ENCODE measurements around the gene SF3B2. TPM values are rescaled to one million over a fixed set of nuclear protein-coding genes. Genes with fewer than 3 reads are reported as not detected.

The SF3B2 gene
- total RNA-seq, 1 experiment from 2014 or later, result 300 TPM

DNA sequence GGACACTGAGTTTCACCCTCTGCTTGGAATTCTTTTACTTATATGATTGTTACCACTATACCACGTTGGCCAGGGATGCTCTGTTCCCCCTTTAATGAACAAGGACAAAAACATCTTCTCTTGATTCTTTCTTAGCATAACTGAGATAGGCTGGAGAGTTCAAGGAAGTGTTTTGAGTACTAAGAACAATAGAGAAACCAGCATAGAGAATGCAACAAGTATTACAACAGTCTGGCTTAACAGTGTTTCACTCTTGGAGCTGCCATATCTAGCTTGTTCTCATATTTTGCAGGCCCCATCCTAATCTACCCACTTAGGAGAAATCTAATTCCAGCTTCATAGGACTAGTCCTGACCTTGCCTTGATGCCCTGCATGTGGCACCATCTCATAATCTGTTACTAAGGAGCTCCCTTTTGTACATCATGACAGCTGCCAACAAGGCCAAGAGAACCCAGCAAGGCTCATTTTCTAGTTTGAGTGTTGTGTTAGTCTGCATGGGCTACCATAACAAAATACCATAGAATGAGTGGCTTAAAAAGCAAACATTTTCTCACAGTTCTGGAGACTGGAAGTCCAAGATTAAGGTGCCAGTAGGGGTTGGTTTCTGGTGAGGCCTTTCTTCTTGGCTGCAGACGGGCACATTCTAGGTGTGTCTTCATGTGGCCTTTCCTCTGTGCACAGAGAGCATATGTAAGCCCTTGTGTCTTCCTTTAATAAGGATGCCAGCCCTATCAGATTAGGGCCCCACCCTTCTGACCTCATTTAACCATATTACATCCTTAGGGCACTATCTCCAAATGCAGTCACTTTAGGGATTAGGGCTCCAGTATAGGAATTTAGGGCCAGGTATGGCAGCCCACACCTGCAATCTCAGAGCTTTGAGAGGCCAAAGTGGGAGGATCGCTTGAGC, 55.7 kb downstream of the SF3B2 start:
- H3K9ac ChIP-seq (ENCODE audit: low read length), result no peak overlapping the region
- no peaks in the 10 kb centered on the region for H3K27me3 ChIP-seq (ENCODE audit: insufficient read depth, low read length)
- H4K20me1 ChIP-seq (ENCODE audit: insufficient read depth), result no peaks in the 10 kb centered on the region
- no peak for TF ChIP-seq EZH2phosphoT487 (IDR thresholded peaks at IDR 0.05; ENCODE audit: borderline replicate concordance)
- TF ChIP-seq EZH2 (IDR thresholded peaks at IDR 0.05), result no peak
- no peak for TF ChIP-seq POLR2A (IDR thresholded peaks at IDR 0.05; ENCODE audit: borderline replicate concordance, extremely low read depth, insufficient read depth, insufficient read length)
- no peak for TF ChIP-seq CEBPB (IDR thresholded peaks at IDR 0.05; ENCODE audit: low read depth)
- TF ChIP-seq, protein P1, sequence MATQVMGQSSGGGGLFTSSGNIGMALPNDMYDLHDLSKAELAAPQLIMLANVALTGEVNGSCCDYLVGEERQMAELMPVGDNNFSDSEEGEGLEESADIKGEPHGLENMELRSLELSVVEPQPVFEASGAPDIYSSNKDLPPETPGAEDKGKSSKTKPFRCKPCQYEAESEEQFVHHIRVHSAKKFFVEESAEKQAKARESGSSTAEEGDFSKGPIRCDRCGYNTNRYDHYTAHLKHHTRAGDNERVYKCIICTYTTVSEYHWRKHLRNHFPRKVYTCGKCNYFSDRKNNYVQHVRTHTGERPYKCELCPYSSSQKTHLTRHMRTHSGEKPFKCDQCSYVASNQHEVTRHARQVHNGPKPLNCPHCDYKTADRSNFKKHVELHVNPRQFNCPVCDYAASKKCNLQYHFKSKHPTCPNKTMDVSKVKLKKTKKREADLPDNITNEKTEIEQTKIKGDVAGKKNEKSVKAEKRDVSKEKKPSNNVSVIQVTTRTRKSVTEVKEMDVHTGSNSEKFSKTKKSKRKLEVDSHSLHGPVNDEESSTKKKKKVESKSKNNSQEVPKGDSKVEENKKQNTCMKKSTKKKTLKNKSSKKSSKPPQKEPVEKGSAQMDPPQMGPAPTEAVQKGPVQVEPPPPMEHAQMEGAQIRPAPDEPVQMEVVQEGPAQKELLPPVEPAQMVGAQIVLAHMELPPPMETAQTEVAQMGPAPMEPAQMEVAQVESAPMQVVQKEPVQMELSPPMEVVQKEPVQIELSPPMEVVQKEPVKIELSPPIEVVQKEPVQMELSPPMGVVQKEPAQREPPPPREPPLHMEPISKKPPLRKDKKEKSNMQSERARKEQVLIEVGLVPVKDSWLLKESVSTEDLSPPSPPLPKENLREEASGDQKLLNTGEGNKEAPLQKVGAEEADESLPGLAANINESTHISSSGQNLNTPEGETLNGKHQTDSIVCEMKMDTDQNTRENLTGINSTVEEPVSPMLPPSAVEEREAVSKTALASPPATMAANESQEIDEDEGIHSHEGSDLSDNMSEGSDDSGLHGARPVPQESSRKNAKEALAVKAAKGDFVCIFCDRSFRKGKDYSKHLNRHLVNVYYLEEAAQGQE (IDR thresholded peaks at IDR 0.05; ENCODE audit: low read depth), result no peak
- no peak for TF ChIP-seq YY1 (IDR thresholded peaks at IDR 0.05; ENCODE audit: extremely low read depth, insufficient replicate concordance, low read depth, low read length)
- no peak for TF ChIP-seq SP1 (IDR thresholded peaks at IDR 0.05; ENCODE audit: low read depth)
- no peak for TF ChIP-seq SRF (IDR thresholded peaks at IDR 0.05; ENCODE audit: low read depth)
- no peak for TF ChIP-seq RAD21 (IDR thresholded peaks at IDR 0.05; ENCODE audit: low read depth)
- no peak for TF ChIP-seq TCF7L2 (IDR thresholded peaks at IDR 0.05; ENCODE audit: borderline replicate concordance, extremely low read depth, insufficient read depth, insufficient read length)
- no peak for TF ChIP-seq POLR2AphosphoS5 (IDR thresholded peaks at IDR 0.05; ENCODE audit: low read depth, low read length)
- TF ChIP-seq EGR1 (IDR thresholded peaks at IDR 0.05; ENCODE audit: low read depth), result no peak
- TF ChIP-seq JUND (IDR thresholded peaks at IDR 0.05), result no peak
- TF ChIP-seq ELF1 (IDR thresholded peaks at IDR 0.05; ENCODE audit: borderline replicate concordance, low read depth), result no peak
- no peak for TF ChIP-seq ZNF274 (IDR thresholded peaks at IDR 0.05; ENCODE audit: low read depth, low read length)
- TF ChIP-seq, protein P2, sequence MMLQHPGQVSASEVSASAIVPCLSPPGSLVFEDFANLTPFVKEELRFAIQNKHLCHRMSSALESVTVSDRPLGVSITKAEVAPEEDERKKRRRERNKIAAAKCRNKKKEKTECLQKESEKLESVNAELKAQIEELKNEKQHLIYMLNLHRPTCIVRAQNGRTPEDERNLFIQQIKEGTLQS (IDR thresholded peaks at IDR 0.05), result no peak
- TF ChIP-seq, protein P3, sequence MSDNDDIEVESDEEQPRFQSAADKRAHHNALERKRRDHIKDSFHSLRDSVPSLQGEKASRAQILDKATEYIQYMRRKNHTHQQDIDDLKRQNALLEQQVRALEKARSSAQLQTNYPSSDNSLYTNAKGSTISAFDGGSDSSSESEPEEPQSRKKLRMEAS (IDR thresholded peaks at IDR 0.05), result no peak
- TF ChIP-seq CBX3 (IDR thresholded peaks at IDR 0.05; ENCODE audit: low read depth), result no peak
- TF ChIP-seq SIN3A (IDR thresholded peaks at IDR 0.05; ENCODE audit: low read depth), result no peak
- no peaks in the 10 kb centered on the region for H3K36me3 ChIP-seq (ENCODE audit: control insufficient read depth in 1 of 2, insufficient read depth in 2 of 2, low read length in 2 of 2)
- peaks cover 18 to 39% of the 10 kb centered on the region in 2 experiments for H3K4me1 ChIP-seq (ENCODE audit: control insufficient read depth in 1 of 2, insufficient read depth in 2 of 2, low read length in 2 of 2)
- POLR2A ChIA-PET, result no interaction called here
- intact Hi-C loops (cut with micrococcal nuclease), result no loop called here
- no peaks in the 10 kb centered on the region for H3K9me3 ChIP-seq (ENCODE audit: control insufficient read depth in 1 of 2, insufficient read depth in 1 of 2, low read depth in 1 of 2, low read length in 2 of 2)
- H3K4me3 ChIP-seq (replicated peaks in 1 of 2; ENCODE audit: low read depth in 1 of 2, low read length in 2 of 2), result no peak overlapping the region
- DNase-seq (ENCODE audit: low read depth, low spot score), result no peak
- 0 out of 2 replicates have a peak, but pooled peaks cover 3% of the 10 kb centered on the region for H3K79me2 ChIP-seq (ENCODE audit: insufficient read depth, low read length)
- RAD21 ChIA-PET (ENCODE audit: low non-redundant PET in 1 of 2, low total read pairs in 2 of 2, uncharacterized antibody in 2 of 2, unreplicated experiment in 2 of 2), result no interaction called here
- ATAC-seq, result no peak
- H3K4me2 ChIP-seq (ENCODE audit: low read length), result 0 out of 2 replicates have a peak overlapping the region, but pooled peaks have one; percentile 2
- H2AFZ ChIP-seq (ENCODE audit: low read depth, low read length, poor library complexity, severe bottlenecking), result no peak overlapping the region
- CTCF ChIA-PET, result no interaction called here
- no peaks in the 10 kb centered on the region for H3K9me2 ChIP-seq (ENCODE audit: insufficient read depth)
- BruUV-seq (replicated peaks), result no TSS peak
- H3K27ac ChIP-seq (ENCODE audit: low read depth, low read length), result no peak overlapping the region
